SK-N-SH treated with all-trans-retinoic acid at 6 μM for 48 hours (cell line): ENCODE data around the gene CHAC2.

Experiments used
- ISL1 ChIP-seq: fragments of 250-450 bp; sonication (Bioruptor Pico); IDR thresholded peaks from 2 replicates; pipeline ENCODE4 v2.1.2; 2022; ENCODE audit warnings: mild to moderate bottlenecking, moderate library complexity
- PPARA ChIP-seq: fragments of 250-450 bp; sonication (Bioruptor Pico); IDR thresholded peaks from 2 replicates; pipeline ENCODE4 v1.5.0; 2020; ENCODE audit warnings: mild to moderate bottlenecking, borderline replicate concordance
- RARB ChIP-seq: fragments of 250-450 bp; sonication (Bioruptor Pico); IDR thresholded peaks from 2 replicates; pipeline ENCODE4 v1.8.0; 2021; ENCODE audit warnings: mild to moderate bottlenecking, moderate library complexity
- SNAI2 ChIP-seq: fragments of 250-450 bp; sonication (Bioruptor Pico); IDR thresholded peaks from 2 replicates; pipeline ENCODE4 v1.5.0; 2020; ENCODE audit warnings: mild to moderate bottlenecking, moderate library complexity
- TCF4 ChIP-seq: fragments of 250-450 bp; sonication (Bioruptor Pico); IDR thresholded peaks from 2 replicates; pipeline ENCODE4 v1.8.0; 2021; ENCODE audit warnings: mild to moderate bottlenecking, moderate library complexity, borderline replicate concordance
- TOX ChIP-seq: fragments of 250-450 bp; sonication (Bioruptor Pico); IDR thresholded peaks from 2 replicates; pipeline ENCODE4 v1.8.0; 2021; ENCODE audit warnings: mild to moderate bottlenecking, moderate library complexity, borderline replicate concordance
- ZC3H10 ChIP-seq: fragments of 250-450 bp; sonication (Bioruptor Pico); IDR thresholded peaks from 2 replicates; pipeline ENCODE4 v1.5.1; 2021; ENCODE audit warnings: mild to moderate bottlenecking, moderate library complexity
- ZNF565 ChIP-seq: fragments of 450-650 bp; formaldehyde crosslinking; conservative IDR thresholded peaks from 2 replicates; pipeline ENCODE4 v1.5.0; 2020; ENCODE audit warnings: low read depth, mild to moderate bottlenecking, moderate library complexity
- TF ChIP-seq, protein P1 (sequence below): fragments of 250-450 bp; sonication (Bioruptor Pico); IDR thresholded peaks from 2 replicates; pipeline ENCODE4 v1.8.0; 2021; ENCODE audit warnings: low read depth, mild to moderate bottlenecking, moderate library complexity, borderline replicate concordance
- TF ChIP-seq, protein P2 (sequence below): fragments of 250-450 bp; sonication (Bioruptor Pico); IDR thresholded peaks from 2 replicates; pipeline ENCODE4 v1.5.1; 2020; ENCODE audit warnings: low read depth, mild to moderate bottlenecking, moderate library complexity

DNA sequence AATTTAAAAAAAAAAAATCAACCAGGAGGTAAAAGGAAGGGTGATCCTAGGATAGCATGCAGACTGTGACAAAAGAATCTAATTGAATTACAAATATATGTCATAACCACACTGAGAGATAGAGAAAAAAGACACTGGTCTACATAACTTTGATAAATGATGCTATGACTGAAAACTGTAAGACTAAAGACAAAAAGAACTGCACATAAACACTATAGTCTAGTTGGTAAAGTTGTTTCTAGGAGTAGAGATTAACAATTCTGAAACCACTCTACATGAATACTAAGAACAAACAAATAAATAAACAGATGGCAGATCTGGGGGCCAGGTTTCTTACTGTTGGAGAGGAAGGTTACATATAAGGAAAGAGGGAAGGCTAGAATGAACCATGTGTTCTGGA, 14.6 kb upstream of the CHAC2 start:
- no peak for TF ChIP-seq ISL1 (CRISPR knock-in tag)
- no peak for TF ChIP-seq TOX (CRISPR knock-in tag)
- no peak for TF ChIP-seq SNAI2 (CRISPR knock-in tag)
- TF ChIP-seq TCF4 (CRISPR knock-in tag): no peak
- TF ChIP-seq, protein P1, sequence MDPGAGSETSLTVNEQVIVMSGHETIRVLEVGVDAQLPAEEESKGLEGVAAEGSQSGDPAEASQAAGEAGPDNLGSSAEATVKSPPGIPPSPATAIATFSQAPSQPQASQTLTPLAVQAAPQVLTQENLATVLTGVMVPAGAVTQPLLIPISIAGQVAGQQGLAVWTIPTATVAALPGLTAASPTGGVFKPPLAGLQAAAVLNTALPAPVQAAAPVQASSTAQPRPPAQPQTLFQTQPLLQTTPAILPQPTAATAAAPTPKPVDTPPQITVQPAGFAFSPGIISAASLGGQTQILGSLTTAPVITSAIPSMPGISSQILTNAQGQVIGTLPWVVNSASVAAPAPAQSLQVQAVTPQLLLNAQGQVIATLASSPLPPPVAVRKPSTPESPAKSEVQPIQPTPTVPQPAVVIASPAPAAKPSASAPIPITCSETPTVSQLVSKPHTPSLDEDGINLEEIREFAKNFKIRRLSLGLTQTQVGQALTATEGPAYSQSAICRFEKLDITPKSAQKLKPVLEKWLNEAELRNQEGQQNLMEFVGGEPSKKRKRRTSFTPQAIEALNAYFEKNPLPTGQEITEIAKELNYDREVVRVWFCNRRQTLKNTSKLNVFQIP (CRISPR knock-in tag): no peak
- no peak for TF ChIP-seq PPARA (CRISPR knock-in tag)
- TF ChIP-seq RARB (CRISPR knock-in tag): no peak
- TF ChIP-seq, protein P2, sequence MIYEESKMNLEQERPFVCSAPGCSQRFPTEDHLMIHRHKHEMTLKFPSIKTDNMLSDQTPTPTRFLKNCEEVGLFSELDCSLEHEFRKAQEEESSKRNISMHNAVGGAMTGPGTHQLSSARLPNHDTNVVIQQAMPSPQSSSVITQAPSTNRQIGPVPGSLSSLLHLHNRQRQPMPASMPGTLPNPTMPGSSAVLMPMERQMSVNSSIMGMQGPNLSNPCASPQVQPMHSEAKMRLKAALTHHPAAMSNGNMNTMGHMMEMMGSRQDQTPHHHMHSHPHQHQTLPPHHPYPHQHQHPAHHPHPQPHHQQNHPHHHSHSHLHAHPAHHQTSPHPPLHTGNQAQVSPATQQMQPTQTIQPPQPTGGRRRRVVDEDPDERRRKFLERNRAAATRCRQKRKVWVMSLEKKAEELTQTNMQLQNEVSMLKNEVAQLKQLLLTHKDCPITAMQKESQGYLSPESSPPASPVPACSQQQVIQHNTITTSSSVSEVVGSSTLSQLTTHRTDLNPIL: no peak
- no peak for TF ChIP-seq ZC3H10
- TF ChIP-seq ZNF565 (CRISPR knock-in tag): no peak
